ENCODE results near the gene HCFC1R1.

DNA sequence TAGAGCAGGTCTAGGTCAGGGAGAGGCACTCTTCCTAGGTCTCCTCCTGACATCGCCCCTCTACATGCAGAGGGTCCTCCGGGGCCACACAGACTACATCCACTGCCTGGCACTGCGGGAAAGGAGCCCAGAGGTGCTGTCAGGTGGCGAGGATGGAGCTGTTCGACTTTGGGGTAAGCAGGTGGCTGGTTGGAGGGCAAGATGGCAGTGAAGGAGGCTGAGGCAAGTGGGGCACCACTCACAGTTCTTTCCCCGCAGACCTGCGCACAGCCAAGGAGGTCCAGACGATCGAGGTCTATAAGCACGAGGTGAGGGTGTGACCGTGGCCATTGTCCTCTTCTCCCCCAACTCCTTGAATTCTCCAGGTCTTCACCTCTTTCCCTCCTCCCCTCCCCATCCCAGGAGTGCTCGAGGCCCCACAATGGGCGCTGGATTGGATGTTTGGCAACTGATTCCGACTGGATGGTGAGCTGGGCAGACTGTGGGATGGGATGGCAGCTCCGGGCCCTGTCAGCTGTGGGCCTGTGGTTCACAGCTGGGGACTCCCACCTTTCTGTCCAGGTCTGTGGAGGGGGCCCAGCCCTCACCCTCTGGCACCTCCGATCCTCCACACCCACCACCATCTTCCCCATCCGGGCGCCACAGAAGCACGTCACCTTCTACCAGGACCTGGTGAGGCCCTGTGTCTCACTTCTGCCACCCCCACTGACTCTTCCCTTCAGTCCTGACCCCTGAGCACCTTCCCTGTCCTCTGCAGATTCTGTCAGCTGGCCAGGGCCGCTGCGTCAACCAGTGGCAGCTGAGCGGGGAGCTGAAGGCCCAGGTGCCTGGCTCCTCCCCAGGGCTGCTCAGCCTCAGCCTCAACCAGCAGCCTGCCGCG, 3.1 kb upstream of the HCFC1R1 start:
- TF ChIP-seq TAF1 (IDR thresholded peaks at IDR 0.05; ENCODE audit: low read depth, low read length) (no peak), POLR2AphosphoS5 (IDR thresholded peaks at IDR 0.05; ENCODE audit: low read depth, low read length) (no peak), POLR2A (IDR thresholded peaks at IDR 0.05; ENCODE audit: low read depth, low read length) (no peak)

Measured in GM12891 (cell line).